ENCODE measurements around the gene SLC12A5.
A peak's percentile ranks its signal among the peaks of the same experiment; 100 is the strongest.

Gene SLC12A5

GRCh38 chr20:46070215-46070900 lies 41.3 kb downstream of the SLC12A5 start:
- TF ChIP-seq PRDM1 (tag by site-specific recombination; IDR thresholded peaks at IDR 0.05), result peak; percentile 30; the same call in 1 of the 2 replicates
- TF ChIP-seq ZNF341 (tag by site-specific recombination; IDR thresholded peaks at IDR 0.05; ENCODE audit: low read depth), result no peak
- no peak for TF ChIP-seq ZNF664 (tag by site-specific recombination; IDR thresholded peaks at IDR 0.05)
- ChIA-PET POLR2A (no interaction called here), CTCF (interaction anchor here (0.7 kb wide), 1 partner anchor 58 kb away, joined by 5 read pairs; no protein-coding TSS in a partner anchor)
- no peak overlapping the region for H3K27ac ChIP-seq (ENCODE audit: extremely low read depth, low read depth, low read length)
- H3K4me3 ChIP-seq (ENCODE audit: low read depth, low read length), result no peak overlapping the region
- no peaks in the 10 kb centered on the region for H3K9me3 ChIP-seq (ENCODE audit: control insufficient read depth, insufficient read depth, low read depth, low read length)
- H3K4me1 ChIP-seq (ENCODE audit: control insufficient read depth, insufficient read depth, low read length), result peaks cover 6% of the 10 kb centered on the region; the same call in 1 of the 2 replicates
- H3K36me3 ChIP-seq (ENCODE audit: control insufficient read depth in 2 of 2, insufficient read depth in 1 of 2, low read length in 2 of 2), result peaks cover 33 to 61% of the 10 kb centered on the region in 2 experiments

- Histone ChIP-seq H3K27ac (ENCODE audit: extremely low read depth, low read depth, low read length) (no peak overlapping the region), H3K9me3 (ENCODE audit: control insufficient read depth, insufficient read depth, low read depth, low read length) (no peaks in the 10 kb centered on the region), H3K36me3 (ENCODE audit: control insufficient read depth in 2 of 2, insufficient read depth in 1 of 2, low read length in 2 of 2) (peaks cover 28 to 55% of the 10 kb centered on the region in 2 experiments), H3K4me1 (ENCODE audit: control insufficient read depth, insufficient read depth, low read length) (peaks cover 6% of the 10 kb centered on the region; the same call in 1 of the 2 replicates), H3K4me3 (ENCODE audit: low read depth, low read length) (no peak overlapping the region)
- ChIA-PET CTCF (no interaction called here), POLR2A (no interaction called here)
- no peak for TF ChIP-seq HIC1 (tag by site-specific recombination; IDR thresholded peaks at IDR 0.05)
- no peak for TF ChIP-seq ZBTB17 (tag by site-specific recombination; IDR thresholded peaks at IDR 0.05)
- 0 out of 2 replicates have a peak, but pooled peaks have one; percentile 55 for TF ChIP-seq ZNF600 (tag by site-specific recombination; IDR thresholded peaks at IDR 0.05)
- TF ChIP-seq EGR2 (tag by site-specific recombination; IDR thresholded peaks at IDR 0.05; ENCODE audit: low read depth), result no peak
- no peak for TF ChIP-seq ZNF354C (tag by site-specific recombination; IDR thresholded peaks at IDR 0.05; ENCODE audit: borderline replicate concordance, low read depth)
- TF ChIP-seq PRDM1 (tag by site-specific recombination; IDR thresholded peaks at IDR 0.05), result peak; percentile 40
- no peak for TF ChIP-seq ZNF692 (tag by site-specific recombination; IDR thresholded peaks at IDR 0.05)
These were observed 42.6 kb downstream of the SLC12A5 start for GRCh38 chr20:46071573-46071972.

- TF ChIP-seq ZNF350 (tag by site-specific recombination; IDR thresholded peaks at IDR 0.05) (no peak), KLF16 (tag by site-specific recombination; IDR thresholded peaks at IDR 0.05) (no peak), ATF2 (tag by site-specific recombination; IDR thresholded peaks at IDR 0.05; ENCODE audit: low read depth) (peak; percentile 76), SALL2 (tag by site-specific recombination; IDR thresholded peaks at IDR 0.05; ENCODE audit: borderline replicate concordance) (no peak), SP2 (tag by site-specific recombination; IDR thresholded peaks at IDR 0.05) (no peak), ZNF837 (tag by site-specific recombination; IDR thresholded peaks at IDR 0.05) (no peak), ZNF629 (tag by site-specific recombination; IDR thresholded peaks at IDR 0.05) (0 out of 2 replicates have a peak, but pooled peaks have one; percentile 36), ZNF747 (tag by site-specific recombination; IDR thresholded peaks at IDR 0.05) (no peak)
- H3K4me1 ChIP-seq (ENCODE audit: control insufficient read depth, insufficient read depth, low read length), result peaks cover 6% of the 10 kb centered on the region; the same call in 1 of the 2 replicates
- no peaks in the 10 kb centered on the region for H3K9me3 ChIP-seq (ENCODE audit: control insufficient read depth, insufficient read depth, low read depth, low read length)
- H3K4me3 ChIP-seq (ENCODE audit: low read depth, low read length), result no peak overlapping the region
- POLR2A ChIA-PET, result no interaction called here
- H3K27ac ChIP-seq (ENCODE audit: extremely low read depth, low read depth, low read length), result no peak overlapping the region
- peaks cover 16 to 50% of the 10 kb centered on the region in 2 experiments for H3K36me3 ChIP-seq (ENCODE audit: control insufficient read depth in 2 of 2, insufficient read depth in 1 of 2, low read length in 2 of 2)
- CTCF ChIA-PET, result interaction anchor here (0.6 kb wide), 1 partner anchor 61 kb away, joined by 4 read pairs; no protein-coding TSS in a partner anchor
These were observed 44.0 kb downstream of the SLC12A5 start for GRCh38 chr20:46073024-46073423.
